ENCODE results near the gene TIPIN. TPM values are rescaled to one million over a fixed set of nuclear protein-coding genes. Genes with fewer than 3 reads are reported as not detected.
A peak's percentile ranks its signal among the peaks of the same experiment; 100 is the strongest.

Gene TIPIN
- total RNA-seq, 2 donors from 2014 or later: 2.8 to 13.1 TPM

- Histone ChIP-seq H3K4me1 (ENCODE audit: control insufficient read depth in 1 of 2, low read depth in 2 of 2) (peaks cover 22 to 53% of the 10 kb centered on the region in 2 donors), H3K27me3 (replicated peaks; ENCODE audit: insufficient read depth) (no peaks in the 10 kb centered on the region), H3K4me3 (no peak overlapping the region), H3K36me3 (no peaks in the 10 kb centered on the region), H3K27ac (no peak overlapping the region), H3K9me3 (no peaks in the 10 kb centered on the region)
- TF ChIP-seq CTCF (IDR thresholded peaks at IDR 0.05): no peak
- no peak for ATAC-seq (ENCODE audit: insufficient number of reproducible peaks, low FRiP score, low read depth)
- no peak for DNase-seq (ENCODE audit: low spot score)
These were observed 32.8 kb upstream of the TIPIN start for GRCh38 chr15:66389098-66389858.

GRCh38 chr15:66388576-66388975 lies 32.1 kb upstream of the TIPIN start:
- peak overlapping the region; percentile 90 for H3K4me3 ChIP-seq

GRCh38 chr15:66388043-66388363 lies 31.5 kb upstream of the TIPIN start:
- no peaks in the 10 kb centered on the region for H3K9me3 ChIP-seq
- peak overlapping the region; percentile 88 to 89 for H3K27ac ChIP-seq
- DNase-seq (ENCODE audit: low spot score) (no peak), ATAC-seq (ENCODE audit: insufficient number of reproducible peaks, low FRiP score, low read depth) (no peak)
- H3K4me1 ChIP-seq (ENCODE audit: control insufficient read depth in 1 of 2, low read depth in 2 of 2): peaks cover 22 to 51% of the 10 kb centered on the region in 2 donors
- H3K4me3 ChIP-seq: peak overlapping the region; percentile 90
- TF ChIP-seq CTCF (IDR thresholded peaks at IDR 0.05): no peak
- H3K36me3 ChIP-seq: no peaks in the 10 kb centered on the region
- H3K27me3 ChIP-seq (replicated peaks; ENCODE audit: insufficient read depth): no peaks in the 10 kb centered on the region

More at GRCh38 chr15:66388576-66388975, 32.1 kb upstream of the TIPIN start:
- no peaks in the 10 kb centered on the region for H3K27me3 ChIP-seq (replicated peaks; ENCODE audit: insufficient read depth)
- no peak overlapping the region for H3K27ac ChIP-seq
- H3K36me3 ChIP-seq: no peaks in the 10 kb centered on the region
- TF ChIP-seq CTCF (IDR thresholded peaks at IDR 0.05): no peak
- DNase-seq (ENCODE audit: low spot score) (no peak), ATAC-seq (ENCODE audit: insufficient number of reproducible peaks, low FRiP score, low read depth) (no peak)
- H3K4me1 ChIP-seq (ENCODE audit: control insufficient read depth in 1 of 2, low read depth in 2 of 2): peaks cover 22 to 51% of the 10 kb centered on the region in 2 donors
- H3K9me3 ChIP-seq: no peaks in the 10 kb centered on the region

GRCh38 chr15:66387163-66388042 lies 30.9 kb upstream of the TIPIN start:
- Histone ChIP-seq H3K4me1 (ENCODE audit: control insufficient read depth in 1 of 2, low read depth in 2 of 2) (peaks cover 22 to 51% of the 10 kb centered on the region in 2 donors), H3K9me3 (no peaks in the 10 kb centered on the region), H3K27me3 (replicated peaks; ENCODE audit: insufficient read depth) (no peaks in the 10 kb centered on the region), H3K4me3 (peak overlapping the region; percentile 90), H3K36me3 (no peaks in the 10 kb centered on the region), H3K27ac (peak overlapping the region; percentile 88 to 89)
- DNase-seq (ENCODE audit: low spot score) (peak; percentile 46), ATAC-seq (ENCODE audit: insufficient number of reproducible peaks, low FRiP score, low read depth) (peak; percentile 45)
- TF ChIP-seq CTCF (IDR thresholded peaks at IDR 0.05): peak; percentile 14

Data from thoracic aorta (tissue), 2 donors.